ENCODE measurements around the gene APOL1.
"Not testable (repeated sequence)": the region's sequence is repeated elsewhere in the genome, so short reads cannot be mapped to it uniquely, and the experiment has no call there.

The APOL1 gene

DNA sequence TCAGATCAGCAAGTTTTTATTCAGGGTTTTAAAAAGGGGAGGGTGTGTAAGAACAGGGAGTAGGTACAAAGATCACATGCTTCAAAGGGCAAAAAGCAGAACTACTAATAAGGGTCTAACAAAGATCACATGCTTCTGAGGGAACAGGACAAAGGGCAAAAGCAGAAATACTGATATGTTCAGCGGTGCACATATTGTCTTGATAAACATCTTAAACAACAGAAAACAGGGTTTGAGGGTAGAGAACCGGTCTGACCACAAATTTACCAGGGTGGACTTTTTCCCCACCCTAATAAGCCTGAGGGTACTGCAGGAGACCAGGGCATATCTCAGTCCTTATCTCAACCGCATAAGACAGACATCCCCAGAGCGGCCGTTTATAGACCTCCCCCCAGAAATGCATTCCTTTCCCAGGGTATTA, 43.4 kb upstream of the APOL1 start:
- not testable (repeated sequence) for H3K4ac ChIP-seq (ENCODE audit: low read length); H3K9ac ChIP-seq (ENCODE audit: low read depth, low read length, poor library complexity); H3K4me2 ChIP-seq (ENCODE audit: insufficient read depth, low read length, poor library complexity, severe bottlenecking); H3K23ac ChIP-seq (ENCODE audit: low read depth, low read length, poor library complexity); H2AFZ ChIP-seq (ENCODE audit: low read length); H2BK15ac ChIP-seq (ENCODE audit: low read length); H3K4me3 ChIP-seq (ENCODE audit: low read length in 2 of 2); H3K18ac ChIP-seq (ENCODE audit: low read length); H2BK5ac ChIP-seq (ENCODE audit: low read length); H2AK5ac ChIP-seq (ENCODE audit: low read depth, low read length); H4K8ac ChIP-seq (ENCODE audit: low read depth, low read length); H3K27me3 ChIP-seq (ENCODE audit: control insufficient read depth in 3 of 3, insufficient read depth in 3 of 3, low read depth in 1 of 3, low read length in 3 of 3); H3K36me3 ChIP-seq (replicated peaks in 1 of 2; ENCODE audit: control insufficient read depth in 2 of 2, insufficient read depth in 2 of 2, low read length in 2 of 2); H2BK120ac ChIP-seq (ENCODE audit: low read depth, low read length); H4K91ac ChIP-seq (ENCODE audit: low read depth, low read length, poor library complexity); H3K14ac ChIP-seq (ENCODE audit: low read length); H2BK12ac ChIP-seq (ENCODE audit: low read length); DNase-seq (ENCODE audit: low spot score); H3K27ac ChIP-seq (replicated peaks; ENCODE audit: low read length); H3K9me3 ChIP-seq (replicated peaks in 1 of 2; ENCODE audit: control insufficient read depth in 2 of 2, insufficient read depth in 1 of 2, low read depth in 1 of 2, low read length in 2 of 2); H3K79me1 ChIP-seq (ENCODE audit: low read depth, low read length)
- no CpG with 5 or more reads among the region's 5 CpGs for WGBS, 2 donors (ENCODE audit: extremely low coverage in 2 of 2, insufficient read length in 2 of 2, insufficient replicate concordance in 1 of 2)
- H3K4me1 ChIP-seq (ENCODE audit: control insufficient read depth in 2 of 2, insufficient read depth in 1 of 2, low read depth in 1 of 2, low read length in 2 of 2): peaks cover 0 to 14% of the 10 kb centered on the region in 2 donors

DNA sequence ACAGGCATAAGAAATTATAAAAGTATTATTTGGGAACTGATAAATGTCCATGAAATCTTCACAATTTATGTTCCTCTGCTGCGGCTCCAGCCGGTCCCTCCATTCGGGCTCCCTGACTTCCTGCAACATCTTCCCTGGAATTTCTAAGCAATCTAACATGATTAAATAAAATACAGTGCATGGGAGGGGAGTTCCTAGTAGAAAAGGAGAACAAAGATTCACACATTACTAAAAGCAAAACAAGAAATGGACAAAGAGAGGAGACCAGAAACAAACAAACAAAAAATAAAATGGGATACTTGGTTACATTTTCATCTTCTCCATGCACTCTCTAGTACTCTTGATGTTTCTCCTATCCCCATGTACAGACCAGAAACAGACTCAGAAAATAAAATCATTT, 42.7 kb upstream of the APOL1 start:
- H3K27me3 ChIP-seq (ENCODE audit: control insufficient read depth in 3 of 3, insufficient read depth in 3 of 3, low read depth in 1 of 3, low read length in 3 of 3): no peaks in the 10 kb centered on the region
- no peak overlapping the region for H2AFZ ChIP-seq (ENCODE audit: low read length)
- no peak overlapping the region for H2AK5ac ChIP-seq (ENCODE audit: low read depth, low read length)
- no CpG with 5 or more reads among the region's 3 CpGs for WGBS, 2 donors (ENCODE audit: extremely low coverage in 2 of 2, insufficient read length in 2 of 2, insufficient replicate concordance in 1 of 2)
- peaks cover 0 to 4% of the 10 kb centered on the region in 2 donors for H3K9me3 ChIP-seq (replicated peaks in 1 of 2; ENCODE audit: control insufficient read depth in 2 of 2, insufficient read depth in 1 of 2, low read depth in 1 of 2, low read length in 2 of 2)
- peaks cover 0 to 14% of the 10 kb centered on the region in 2 donors for H3K4me1 ChIP-seq (ENCODE audit: control insufficient read depth in 2 of 2, insufficient read depth in 1 of 2, low read depth in 1 of 2, low read length in 2 of 2)
- no peak overlapping the region for H3K9ac ChIP-seq (ENCODE audit: low read depth, low read length, poor library complexity)
- no peak overlapping the region for H4K8ac ChIP-seq (ENCODE audit: low read depth, low read length)
- no peak overlapping the region for H4K91ac ChIP-seq (ENCODE audit: low read depth, low read length, poor library complexity)
- H3K27ac ChIP-seq (replicated peaks; ENCODE audit: low read length): no peak overlapping the region
- H2BK15ac ChIP-seq (ENCODE audit: low read length): no peak overlapping the region
- H3K4me3 ChIP-seq (ENCODE audit: low read length in 2 of 2): no peak overlapping the region
- no peak overlapping the region for H3K23ac ChIP-seq (ENCODE audit: low read depth, low read length, poor library complexity)
- no peak overlapping the region for H3K18ac ChIP-seq (ENCODE audit: low read length)
- no peak overlapping the region for H3K4me2 ChIP-seq (ENCODE audit: insufficient read depth, low read length, poor library complexity, severe bottlenecking)
- H3K4ac ChIP-seq (ENCODE audit: low read length): no peak overlapping the region
- no peak for DNase-seq (ENCODE audit: low spot score)
- H3K36me3 ChIP-seq (replicated peaks in 1 of 2; ENCODE audit: control insufficient read depth in 2 of 2, insufficient read depth in 2 of 2, low read length in 2 of 2): no peaks in the 10 kb centered on the region
- no peak overlapping the region for H2BK5ac ChIP-seq (ENCODE audit: low read length)
- no peak overlapping the region for H3K14ac ChIP-seq (ENCODE audit: low read length)
- H2BK12ac ChIP-seq (ENCODE audit: low read length): no peak overlapping the region
- no peaks in the 10 kb centered on the region for H3K79me1 ChIP-seq (ENCODE audit: low read depth, low read length)
- H2BK120ac ChIP-seq (ENCODE audit: low read depth, low read length): no peak overlapping the region

DNA sequence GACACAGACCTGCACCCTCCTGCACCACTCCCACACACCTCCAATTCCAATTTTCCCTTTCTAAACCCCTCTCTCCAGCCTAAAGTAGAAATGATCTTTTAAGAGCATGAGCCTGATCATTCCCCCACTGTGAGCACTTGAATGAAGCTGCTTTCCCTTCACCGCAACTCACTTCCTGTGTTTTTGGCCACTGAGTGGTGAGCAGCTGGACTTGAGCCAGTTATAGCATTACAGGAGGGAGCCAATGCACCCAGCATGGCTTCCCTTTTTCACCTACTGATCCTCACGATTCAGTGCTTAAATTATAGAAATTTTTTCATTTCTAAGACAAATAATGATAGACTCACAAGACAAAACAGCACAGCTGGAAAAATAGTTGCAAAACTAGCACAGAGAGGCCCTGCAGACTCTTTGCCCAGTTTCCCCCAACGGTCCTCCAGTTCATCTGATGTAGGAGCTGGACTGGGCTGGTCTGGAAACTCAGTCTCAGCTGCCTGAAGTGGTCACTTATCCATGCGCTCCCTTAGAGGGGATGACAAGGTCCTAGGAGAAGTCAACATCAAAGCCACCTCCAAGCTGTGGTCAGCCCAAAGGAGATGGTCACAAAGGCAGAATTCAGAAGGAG, 41.6 kb upstream of the APOL1 start:
- no peak overlapping the region for H2BK120ac ChIP-seq (ENCODE audit: low read depth, low read length)
- H4K8ac ChIP-seq (ENCODE audit: low read depth, low read length): no peak overlapping the region
- H3K27me3 ChIP-seq (ENCODE audit: control insufficient read depth in 3 of 3, insufficient read depth in 3 of 3, low read depth in 1 of 3, low read length in 3 of 3): no peaks in the 10 kb centered on the region
- no peak overlapping the region for H3K27ac ChIP-seq (replicated peaks; ENCODE audit: low read length)
- no peak overlapping the region for H2BK15ac ChIP-seq (ENCODE audit: low read length)
- WGBS, 2 donors (ENCODE audit: extremely low coverage in 2 of 2, insufficient read length in 2 of 2, insufficient replicate concordance in 1 of 2): no CpG with 5 or more reads among the region's 4 CpGs
- H3K23ac ChIP-seq (ENCODE audit: low read depth, low read length, poor library complexity): no peak overlapping the region
- H2AFZ ChIP-seq (ENCODE audit: low read length): peak overlapping the region; percentile 70
- H3K4ac ChIP-seq (ENCODE audit: low read length): no peak overlapping the region
- peaks cover 0 to 14% of the 10 kb centered on the region in 2 donors for H3K4me1 ChIP-seq (ENCODE audit: control insufficient read depth in 2 of 2, insufficient read depth in 1 of 2, low read depth in 1 of 2, low read length in 2 of 2)
- no peaks in the 10 kb centered on the region for H3K79me1 ChIP-seq (ENCODE audit: low read depth, low read length)
- H2BK5ac ChIP-seq (ENCODE audit: low read length): no peak overlapping the region
- no peak overlapping the region for H2BK12ac ChIP-seq (ENCODE audit: low read length)
- no peak overlapping the region for H2AK5ac ChIP-seq (ENCODE audit: low read depth, low read length)
- DNase-seq (ENCODE audit: low spot score): no peak
- no peak overlapping the region for H3K4me3 ChIP-seq (ENCODE audit: low read length in 2 of 2)
- no peak overlapping the region for H3K9ac ChIP-seq (ENCODE audit: low read depth, low read length, poor library complexity)
- H4K91ac ChIP-seq (ENCODE audit: low read depth, low read length, poor library complexity): no peak overlapping the region
- H3K14ac ChIP-seq (ENCODE audit: low read length): no peak overlapping the region
- no peak overlapping the region for H3K4me2 ChIP-seq (ENCODE audit: insufficient read depth, low read length, poor library complexity, severe bottlenecking)
- peaks cover 0 to 4% of the 10 kb centered on the region in 2 donors for H3K9me3 ChIP-seq (replicated peaks in 1 of 2; ENCODE audit: control insufficient read depth in 2 of 2, insufficient read depth in 1 of 2, low read depth in 1 of 2, low read length in 2 of 2)
- H3K18ac ChIP-seq (ENCODE audit: low read length): no peak overlapping the region
- H3K36me3 ChIP-seq (replicated peaks in 1 of 2; ENCODE audit: control insufficient read depth in 2 of 2, insufficient read depth in 2 of 2, low read length in 2 of 2): no peaks in the 10 kb centered on the region

GRCh38 chr22:36212901-36213300, 40.0 kb upstream of the APOL1 start:
- Histone ChIP-seq H2BK5ac (ENCODE audit: low read length) (no peak overlapping the region), H2AK5ac (ENCODE audit: low read depth, low read length) (peak overlapping the region; percentile 67), H3K14ac (ENCODE audit: low read length) (peak overlapping the region; percentile 31), H2BK15ac (ENCODE audit: low read length) (peak overlapping the region; percentile 52), H3K4me3 (ENCODE audit: low read length in 2 of 2) (no peak overlapping the region), H3K27me3 (ENCODE audit: control insufficient read depth in 3 of 3, insufficient read depth in 3 of 3, low read depth in 1 of 3, low read length in 3 of 3) (no peaks in the 10 kb centered on the region), H3K23ac (ENCODE audit: low read depth, low read length, poor library complexity) (no peak overlapping the region), H3K36me3 (replicated peaks in 1 of 2; ENCODE audit: control insufficient read depth in 2 of 2, insufficient read depth in 2 of 2, low read length in 2 of 2) (no peaks in the 10 kb centered on the region), H4K91ac (ENCODE audit: low read depth, low read length, poor library complexity) (no peak overlapping the region), H3K9ac (ENCODE audit: low read depth, low read length, poor library complexity) (peak overlapping the region; percentile 12), H4K8ac (ENCODE audit: low read depth, low read length) (no peak overlapping the region), H2BK12ac (ENCODE audit: low read length) (peak overlapping the region; percentile 82), H2AFZ (ENCODE audit: low read length) (no peak overlapping the region), H3K4me2 (ENCODE audit: insufficient read depth, low read length, poor library complexity, severe bottlenecking) (no peak overlapping the region), H3K4ac (ENCODE audit: low read length) (no peak overlapping the region), H3K9me3 (replicated peaks in 1 of 2; ENCODE audit: control insufficient read depth in 2 of 2, insufficient read depth in 1 of 2, low read depth in 1 of 2, low read length in 2 of 2) (peaks cover 0 to 4% of the 10 kb centered on the region in 2 donors), H3K27ac (replicated peaks; ENCODE audit: low read length) (no peak overlapping the region), H3K18ac (ENCODE audit: low read length) (peak overlapping the region; percentile 20), H3K79me1 (ENCODE audit: low read depth, low read length) (no peaks in the 10 kb centered on the region), H2BK120ac (ENCODE audit: low read depth, low read length) (no peak overlapping the region), H3K4me1 (ENCODE audit: control insufficient read depth in 2 of 2, insufficient read depth in 1 of 2, low read depth in 1 of 2, low read length in 2 of 2) (peaks cover 0 to 11% of the 10 kb centered on the region in 2 donors)
- no peak for DNase-seq (ENCODE audit: low spot score)

All from neuronal stem cell (in vitro differentiated cells).